Measurements from ENCODE around the gene PSMD9. TPM values are rescaled to one million over a fixed set of nuclear protein-coding genes. Genes with fewer than 3 reads are reported as not detected.

The PSMD9 gene
- total RNA-seq, 3 donors from 2014 or later = 34.7 to 65.3 (median 37.9) TPM

DNA sequence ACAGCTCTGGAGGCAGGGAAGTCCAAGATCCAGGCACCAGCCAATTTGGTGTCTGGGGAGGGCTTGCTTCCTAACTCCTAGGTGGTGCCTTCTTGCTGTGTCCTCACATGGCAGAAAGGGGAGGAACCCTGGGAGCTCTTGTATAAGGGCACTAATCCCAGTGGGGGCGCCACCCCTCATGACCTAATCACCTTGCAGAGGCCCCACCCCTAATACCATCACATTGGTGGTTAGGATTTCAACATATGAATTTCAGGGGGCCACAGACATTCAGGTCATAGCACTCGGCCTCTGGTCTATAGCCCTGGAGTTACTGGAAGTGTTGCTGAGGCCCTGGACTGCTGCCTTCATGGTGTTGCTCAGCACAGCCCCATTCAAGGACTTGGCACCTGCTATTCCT, 14.6 kb downstream of the PSMD9 start:
- no peaks in the 10 kb centered on the region for H3K27me3 ChIP-seq
- no peaks in the 10 kb centered on the region for H3K9me3 ChIP-seq

DNA sequence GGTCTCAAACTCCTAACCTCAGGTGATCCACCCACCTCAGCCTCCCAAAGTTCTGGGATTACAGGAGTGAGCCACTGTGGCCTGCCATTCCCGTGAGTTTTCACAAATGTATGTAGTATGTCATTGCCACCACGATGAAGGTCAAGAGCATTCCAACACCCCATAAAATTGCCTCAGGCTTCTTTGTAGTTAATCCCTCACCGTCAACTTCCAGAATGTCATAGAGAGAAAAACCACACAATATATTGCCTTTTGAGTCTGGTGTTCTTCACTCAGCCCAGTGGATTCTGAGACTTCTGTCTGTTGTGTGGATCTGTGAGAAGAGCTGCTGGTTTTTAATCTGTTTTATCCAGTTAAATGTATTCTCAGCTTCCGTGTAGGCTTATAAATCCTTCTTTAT, 17.2 kb downstream of the PSMD9 start:
- TF ChIP-seq POLR2A (IDR thresholded peaks at IDR 0.05) (no peak), POLR2AphosphoS5 (IDR thresholded peaks at IDR 0.05) (no peak)
- TF ChIP-seq, protein P1, sequence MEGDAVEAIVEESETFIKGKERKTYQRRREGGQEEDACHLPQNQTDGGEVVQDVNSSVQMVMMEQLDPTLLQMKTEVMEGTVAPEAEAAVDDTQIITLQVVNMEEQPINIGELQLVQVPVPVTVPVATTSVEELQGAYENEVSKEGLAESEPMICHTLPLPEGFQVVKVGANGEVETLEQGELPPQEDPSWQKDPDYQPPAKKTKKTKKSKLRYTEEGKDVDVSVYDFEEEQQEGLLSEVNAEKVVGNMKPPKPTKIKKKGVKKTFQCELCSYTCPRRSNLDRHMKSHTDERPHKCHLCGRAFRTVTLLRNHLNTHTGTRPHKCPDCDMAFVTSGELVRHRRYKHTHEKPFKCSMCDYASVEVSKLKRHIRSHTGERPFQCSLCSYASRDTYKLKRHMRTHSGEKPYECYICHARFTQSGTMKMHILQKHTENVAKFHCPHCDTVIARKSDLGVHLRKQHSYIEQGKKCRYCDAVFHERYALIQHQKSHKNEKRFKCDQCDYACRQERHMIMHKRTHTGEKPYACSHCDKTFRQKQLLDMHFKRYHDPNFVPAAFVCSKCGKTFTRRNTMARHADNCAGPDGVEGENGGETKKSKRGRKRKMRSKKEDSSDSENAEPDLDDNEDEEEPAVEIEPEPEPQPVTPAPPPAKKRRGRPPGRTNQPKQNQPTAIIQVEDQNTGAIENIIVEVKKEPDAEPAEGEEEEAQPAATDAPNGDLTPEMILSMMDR (IDR thresholded peaks at IDR 0.05) = no peak
- intact Hi-C loops (cut with DNase I; ENCODE audit: low total_unique reads) = no loop called here
- no peak for DNase-seq (ENCODE audit: low spot score in 2 of 2)
- no peaks in the 10 kb centered on the region for H3K27me3 ChIP-seq
- H3K4me3 ChIP-seq = no peak overlapping the region
- H3K36me3 ChIP-seq = no peaks in the 10 kb centered on the region
- H3K9me3 ChIP-seq = no peaks in the 10 kb centered on the region
- H3K27ac ChIP-seq = no peak overlapping the region
- no peaks in the 10 kb centered on the region for H3K4me1 ChIP-seq

More for the DNA sequence above, 14.6 kb downstream of the PSMD9 start:
- no peak for DNase-seq (ENCODE audit: low spot score in 2 of 2)
- Histone ChIP-seq H3K36me3 (peaks cover 10% of the 10 kb centered on the region), H3K27ac (no peak overlapping the region), H3K4me3 (no peak overlapping the region), H3K4me1 (no peaks in the 10 kb centered on the region)
- intact Hi-C loops (cut with DNase I; ENCODE audit: low total_unique reads) = no loop called here
- TF ChIP-seq POLR2AphosphoS5 (IDR thresholded peaks at IDR 0.05) (no peak), POLR2A (IDR thresholded peaks at IDR 0.05) (no peak)
- TF ChIP-seq, protein P1 (IDR thresholded peaks at IDR 0.05) = no peak

DNA sequence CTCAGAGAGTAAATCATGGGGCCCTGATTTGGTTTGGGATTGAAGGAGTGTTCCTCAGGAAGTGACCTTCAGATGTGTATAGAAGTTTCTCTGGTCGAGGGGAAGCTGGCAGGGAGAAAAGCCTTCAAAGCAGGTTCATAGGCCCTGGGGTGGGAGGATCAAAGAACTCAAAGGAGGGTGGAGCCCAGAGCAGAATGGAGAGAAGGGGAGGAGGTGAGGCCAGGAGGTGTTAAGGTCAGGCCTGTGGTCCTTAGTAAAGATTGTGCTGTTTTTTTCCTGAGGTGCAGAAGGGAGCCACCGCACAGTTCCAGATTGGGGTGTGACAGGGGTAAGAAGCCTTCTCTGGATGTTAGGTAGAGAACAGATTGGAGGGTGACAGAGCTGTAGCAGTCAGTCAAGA, 20.1 kb downstream of the PSMD9 start:
- TF ChIP-seq POLR2A (IDR thresholded peaks at IDR 0.05) (no peak), POLR2AphosphoS5 (IDR thresholded peaks at IDR 0.05) (no peak)
- TF ChIP-seq, protein P1 (IDR thresholded peaks at IDR 0.05) = no peak
- DNase-seq (ENCODE audit: low spot score in 2 of 2) = no peak
- Histone ChIP-seq H3K4me3 (no peak overlapping the region), H3K4me1 (no peaks in the 10 kb centered on the region), H3K27ac (no peak overlapping the region), H3K36me3 (no peaks in the 10 kb centered on the region), H3K27me3 (no peaks in the 10 kb centered on the region), H3K9me3 (no peaks in the 10 kb centered on the region)
- intact Hi-C loops (cut with DNase I; ENCODE audit: low total_unique reads) = no loop called here

DNA sequence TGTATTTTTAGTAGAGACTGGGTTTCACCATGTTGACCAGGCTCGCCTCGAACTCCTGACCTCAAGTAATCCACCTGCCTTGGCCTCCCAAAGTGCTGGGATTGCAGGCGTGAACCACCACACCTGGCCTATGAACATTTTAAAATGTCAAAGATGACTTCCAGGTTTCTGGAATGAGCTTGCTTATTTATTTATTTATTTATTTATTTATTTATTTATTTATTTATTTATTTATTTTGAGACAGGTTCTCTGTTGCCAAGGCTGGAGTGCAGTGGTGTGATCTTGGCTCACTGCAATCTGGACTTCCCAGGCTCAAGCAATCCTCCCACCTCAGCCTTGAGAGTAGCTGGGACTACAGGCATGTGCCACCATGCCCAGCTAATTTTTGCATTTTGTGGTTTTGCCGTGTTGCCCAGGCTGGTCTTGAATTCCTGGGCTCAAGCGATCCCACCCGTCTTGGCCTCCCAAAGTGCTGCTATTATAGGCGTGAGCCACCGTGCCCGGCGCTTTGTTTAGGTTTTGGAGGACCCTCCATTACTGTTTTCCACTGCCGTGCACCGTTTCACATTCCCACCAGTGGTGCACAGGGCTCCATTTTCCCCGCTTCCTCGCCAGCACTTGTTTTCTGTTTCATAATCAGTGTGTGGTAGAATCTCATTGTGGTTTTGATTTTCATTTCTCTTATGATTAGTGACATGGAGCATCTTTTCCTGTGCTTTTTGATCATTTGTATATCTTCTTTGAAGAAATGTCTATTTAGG, 23.4 kb downstream of the PSMD9 start:
- H3K27ac ChIP-seq = no peak overlapping the region
- TF ChIP-seq, protein P1 (IDR thresholded peaks at IDR 0.05) = no peak
- TF ChIP-seq POLR2A (IDR thresholded peaks at IDR 0.05) (no peak), POLR2AphosphoS5 (IDR thresholded peaks at IDR 0.05) (no peak)
- DNase-seq (ENCODE audit: low spot score in 2 of 2) = no peak
- H3K27me3 ChIP-seq = no peaks in the 10 kb centered on the region
- intact Hi-C loops (cut with DNase I; ENCODE audit: low total_unique reads) = loop anchor here (10.0 kb wide), 1 partner anchor 1657 kb away; no protein-coding TSS in a partner anchor
- H3K4me1 ChIP-seq = no peaks in the 10 kb centered on the region
- H3K36me3 ChIP-seq = no peaks in the 10 kb centered on the region
- no peaks in the 10 kb centered on the region for H3K9me3 ChIP-seq
- H3K4me3 ChIP-seq = no peak overlapping the region

DNA sequence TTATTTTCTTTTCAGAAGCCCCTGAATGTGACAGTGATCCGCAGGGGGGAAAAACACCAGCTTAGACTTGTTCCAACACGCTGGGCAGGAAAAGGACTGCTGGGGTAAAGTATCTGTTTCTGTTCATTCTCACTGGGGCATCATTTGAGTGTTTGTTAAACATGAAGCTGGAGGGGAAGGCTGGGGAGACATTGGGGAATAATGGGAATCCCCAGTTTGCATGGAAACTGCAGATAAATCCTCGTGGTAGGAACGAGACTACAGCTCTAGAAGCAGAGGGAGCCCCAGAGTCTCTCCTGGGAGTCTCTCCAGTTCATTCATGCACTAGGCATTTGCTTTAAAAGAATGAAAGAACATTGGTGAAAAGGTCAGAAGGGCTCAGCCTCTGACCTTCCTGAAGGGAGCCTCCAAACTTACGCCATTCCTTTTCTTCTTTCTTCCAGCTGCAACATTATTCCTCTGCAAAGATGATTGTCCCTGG, 27.3 kb downstream of the PSMD9 start:
- Histone ChIP-seq H3K9me3 (no peaks in the 10 kb centered on the region), H3K4me3 (no peak overlapping the region), H3K27ac (no peak overlapping the region), H3K36me3 (no peaks in the 10 kb centered on the region), H3K27me3 (no peaks in the 10 kb centered on the region), H3K4me1 (peaks cover 0 to 5% of the 10 kb centered on the region in 2 donors)
- no peak for DNase-seq (ENCODE audit: low spot score in 2 of 2)
- TF ChIP-seq, protein P1 (IDR thresholded peaks at IDR 0.05) = no peak
- TF ChIP-seq POLR2A (IDR thresholded peaks at IDR 0.05) = no peak
- no peak for TF ChIP-seq POLR2AphosphoS5 (IDR thresholded peaks at IDR 0.05)
- intact Hi-C loops (cut with DNase I; ENCODE audit: low total_unique reads) = loop anchor here (10.0 kb wide), 1 partner anchor 1661 kb away; no protein-coding TSS in a partner anchor
